Nephron progenitor cell (in vitro differentiated cells): ENCODE measurements around the gene VPS13D.

ENCODE experiments used
- DNase-seq: peaks from one replicate; pipeline ENCODE4 v3.0.0; 2021
- H3K27ac Mint-ChIP-seq: 2 replicates; pipeline ENCODE4 v1.8.0; 2021; ENCODE audit warnings: mild to moderate bottlenecking, moderate library complexity, mixed read lengths
- H3K27me3 Mint-ChIP-seq: 2 replicates; pipeline ENCODE4 v1.8.0; 2021; ENCODE audit warnings: mild to moderate bottlenecking, low read depth, mixed read lengths; ENCODE audit not compliant: poor library complexity
- H3K36me3 Mint-ChIP-seq: 2 replicates; pipeline ENCODE4 v1.8.0; 2021; ENCODE audit warnings: low read depth, mixed read lengths
- H3K4me1 Mint-ChIP-seq: 2 replicates; pipeline ENCODE4 v1.8.0; 2021; ENCODE audit warnings: mixed read lengths
- H3K4me3 Mint-ChIP-seq: 2 replicates; pipeline ENCODE4 v1.8.0; 2021; ENCODE audit warnings: mild to moderate bottlenecking, moderate library complexity, mixed read lengths
- H3K9me3 Mint-ChIP-seq: 2 replicates; pipeline ENCODE4 v1.8.0; 2021; ENCODE audit warnings: mild to moderate bottlenecking, moderate library complexity, mixed read lengths
- CTCF ChIP-seq: fragments of 200-600 bp; sonication (generic); IDR thresholded peaks from 2 replicates; pipeline ENCODE4 v1.5.0; 2021; ENCODE audit warnings: antibody characterized with exemption

VPS13D gene

GRCh38 chr1:12372761-12373160 lies 142.9 kb downstream of the VPS13D start:
- no peak for DNase-seq
- TF ChIP-seq CTCF, result no peak
- H3K4me3 Mint-ChIP-seq, result no peak overlapping the region
- H3K27me3 Mint-ChIP-seq, result no peaks in the 10 kb centered on the region
- no peak overlapping the region for H3K27ac Mint-ChIP-seq
- peaks cover 31% of the 10 kb centered on the region for H3K4me1 Mint-ChIP-seq
- no peaks in the 10 kb centered on the region for H3K9me3 Mint-ChIP-seq
- H3K36me3 Mint-ChIP-seq, result peaks cover 36% of the 10 kb centered on the region

- H3K27ac Mint-ChIP-seq, result peak overlapping the region; percentile 72
- peaks cover 16% of the 10 kb centered on the region for H3K4me1 Mint-ChIP-seq
- no peak for DNase-seq
- TF ChIP-seq CTCF, result no peak
- no peaks in the 10 kb centered on the region for H3K27me3 Mint-ChIP-seq
- H3K4me3 Mint-ChIP-seq, result no peak overlapping the region
- H3K36me3 Mint-ChIP-seq, result peaks cover 46% of the 10 kb centered on the region
- H3K9me3 Mint-ChIP-seq, result no peaks in the 10 kb centered on the region
These were observed 145.5 kb downstream of the VPS13D start for GRCh38 chr1:12375133-12375829.

- Mint-ChIP-seq H3K4me1 (peaks cover 17% of the 10 kb centered on the region), H3K4me3 (no peak overlapping the region), H3K27ac (peak overlapping the region; percentile 58), H3K9me3 (no peaks in the 10 kb centered on the region), H3K36me3 (peaks cover 50% of the 10 kb centered on the region), H3K27me3 (no peaks in the 10 kb centered on the region)
- no peak for DNase-seq
- no peak for TF ChIP-seq CTCF
These were observed 146.6 kb downstream of the VPS13D start for GRCh38 chr1:12376236-12377045.

- peaks cover 16% of the 10 kb centered on the region for H3K4me1 Mint-ChIP-seq
- no peak overlapping the region for H3K27ac Mint-ChIP-seq
- no peak for TF ChIP-seq CTCF
- no peaks in the 10 kb centered on the region for H3K27me3 Mint-ChIP-seq
- peaks cover 77% of the 10 kb centered on the region for H3K36me3 Mint-ChIP-seq
- H3K9me3 Mint-ChIP-seq, result peaks cover 7% of the 10 kb centered on the region
- H3K4me3 Mint-ChIP-seq, result no peak overlapping the region
- no peak for DNase-seq
These were observed 150.8 kb downstream of the VPS13D start for GRCh38 chr1:12380326-12381249.

- DNase-seq, result no peak
- peaks cover 8% of the 10 kb centered on the region for H3K4me1 Mint-ChIP-seq
- H3K4me3 Mint-ChIP-seq, result no peak overlapping the region
- no peaks in the 10 kb centered on the region for H3K27me3 Mint-ChIP-seq
- H3K9me3 Mint-ChIP-seq, result peaks cover 31% of the 10 kb centered on the region
- H3K27ac Mint-ChIP-seq, result no peak overlapping the region
- TF ChIP-seq CTCF, result no peak
- peaks cover 91% of the 10 kb centered on the region for H3K36me3 Mint-ChIP-seq
These were observed 153.2 kb downstream of the VPS13D start for GRCh38 chr1:12383001-12383400.
